A673 (cell line): Measurements from ENCODE around the gene CACNB1.

Experiments
- CTCF ChIP-seq: fragments of 300-800, 200-600 bp; sonication (generic); conservative IDR thresholded peaks from 2 replicates; pipeline ENCODE4 v1.5.1; 2017; ENCODE audit warnings: low read depth, mild to moderate bottlenecking, antibody characterized with exemption, low read length, moderate library complexity, mixed read lengths
- EZH2 ChIP-seq: fragments of 200-600 bp; sonication (generic); IDR thresholded peaks from 2 replicates; pipeline ENCODE4 v1.6.1; 2017; ENCODE audit warnings: borderline replicate concordance, low read depth, mild to moderate bottlenecking, mixed read lengths, antibody characterized with exemption, low read length; ENCODE audit not compliant: poor library complexity, severe bottlenecking

- no peak for TF ChIP-seq CTCF
- no peak for TF ChIP-seq EZH2
Measured at GRCh38 chr17:39246274-39246673, 48.8 kb upstream of the CACNB1 start.
